ENCODE data around the gene NBDY. TPM values are rescaled to one million over a fixed set of nuclear protein-coding genes. Genes with fewer than 3 reads are reported as not detected.

The NBDY gene
- total and polyA plus RNA-seq, 2 of the 4 experiments (the other 2 are of a cell fraction): 3.2 to 61.5 TPM

Other genes with a start within 250 kb of the NBDY start
- 4.1 and 5.6 TPM in 2 replicates for gene UBQLN2, start 165.6 kb upstream of the NBDY start, total RNA-seq (2012; rRNA removed)
- 24.5 and 25.0 TPM in 2 replicates for gene UBQLN2, start 165.6 kb upstream of the NBDY start, polyA plus RNA-seq (2012; rRNA removed)

Measured in IMR-90 (cell line).